WTC11 (cell line): ENCODE data around the gene GPR183.

ENCODE experiments used
- CREB1 ChIP-seq: sonication (generic); formaldehyde crosslinking; IDR thresholded peaks from 2 replicates; pipeline ENCODE4 v1.8.0; 2023; ENCODE audit warnings: mild to moderate bottlenecking, missing genetic modification reagents
- GABPB1 ChIP-seq: sonication (generic); formaldehyde crosslinking; IDR thresholded peaks from 2 replicates; pipeline ENCODE4 v1.8.1; 2023; ENCODE audit warnings: mild to moderate bottlenecking, missing genetic modification reagents
- MYBL2 ChIP-seq: sonication (generic); formaldehyde crosslinking; IDR thresholded peaks from 2 replicates; pipeline ENCODE4 v1.8.1; 2023; ENCODE audit warnings: mild to moderate bottlenecking, moderate library complexity, missing genetic modification reagents
- NR2C2 ChIP-seq: sonication (generic); formaldehyde crosslinking; IDR thresholded peaks from 2 replicates; pipeline ENCODE4 v1.8.0; 2022; ENCODE audit warnings: mild to moderate bottlenecking, missing genetic modification reagents
- OVOL2 ChIP-seq: fragments of 250-450 bp; sonication (Bioruptor Pico); IDR thresholded peaks from 2 replicates; pipeline ENCODE4 v1.9.0; 2021; ENCODE audit warnings: mild to moderate bottlenecking, borderline replicate concordance
- ZNF232 ChIP-seq: sonication (generic); formaldehyde crosslinking; IDR thresholded peaks from 2 replicates; pipeline ENCODE4 v1.8.0; 2022; ENCODE audit warnings: mild to moderate bottlenecking, missing genetic modification reagents
- ZNF263 ChIP-seq: sonication (generic); formaldehyde crosslinking; IDR thresholded peaks from 2 replicates; pipeline ENCODE4 v1.8.1; 2022; ENCODE audit warnings: low read depth, mild to moderate bottlenecking, moderate library complexity, missing genetic modification reagents
- ZNF671 ChIP-seq: fragments of 250-450 bp; sonication (Bioruptor Pico); IDR thresholded peaks from 2 replicates; pipeline ENCODE4 v1.8.0; 2021; ENCODE audit warnings: mild to moderate bottlenecking
- TF ChIP-seq, protein P1 (sequence below): sonication (generic); formaldehyde crosslinking; conservative IDR thresholded peaks from 2 replicates; pipeline ENCODE4 v1.8.1; 2023; ENCODE audit warnings: mild to moderate bottlenecking, low read depth, missing genetic modification reagents, moderate library complexity
- TF ChIP-seq, protein P2 (sequence below): fragments of 200-600 bp; IDR thresholded peaks from 2 replicates; pipeline ENCODE4 v1.8.0; 2022; ENCODE audit warnings: antibody characterized with exemption
- TF ChIP-seq, protein P3 (sequence below): sonication (generic); formaldehyde crosslinking; IDR thresholded peaks from 2 replicates; pipeline ENCODE4 v1.8.1; 2022; ENCODE audit warnings: low read depth, mild to moderate bottlenecking, moderate library complexity, missing genetic modification reagents, borderline replicate concordance
- TF ChIP-seq, protein P4 (sequence below): sonication (generic); formaldehyde crosslinking; IDR thresholded peaks from 2 replicates; pipeline ENCODE4 v1.8.1; 2022; ENCODE audit warnings: low read depth, missing genetic modification reagents, borderline replicate concordance
- TF ChIP-seq, protein P5 (sequence below): sonication (generic); formaldehyde crosslinking; IDR thresholded peaks from 2 replicates; pipeline ENCODE4 v1.8.0; 2023; ENCODE audit warnings: mild to moderate bottlenecking, missing genetic modification reagents
- TF ChIP-seq, protein P6 (sequence below): sonication (generic); formaldehyde crosslinking; IDR thresholded peaks from 2 replicates; pipeline ENCODE4 v1.8.1; 2023; ENCODE audit warnings: mild to moderate bottlenecking, missing genetic modification reagents, borderline replicate concordance

DNA sequence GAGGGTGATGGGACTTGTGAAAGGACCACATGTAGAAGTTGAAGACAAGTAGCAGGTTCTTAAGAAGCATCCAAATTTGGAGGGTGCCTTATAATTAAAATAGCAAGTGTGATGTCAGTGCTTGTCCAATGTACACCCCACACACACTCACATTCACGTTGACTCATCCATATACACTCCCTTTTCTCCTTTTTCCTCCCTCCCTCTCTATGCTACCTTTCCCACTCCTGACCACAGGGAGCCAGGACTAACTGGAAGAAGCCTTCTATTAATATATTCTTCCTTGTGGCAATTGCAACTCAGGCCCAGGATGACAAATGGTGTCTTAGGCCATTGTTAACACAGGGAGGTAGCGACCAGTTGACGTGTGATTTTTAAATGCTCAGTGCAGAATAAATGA, 16.3 kb upstream of the GPR183 start:
- TF ChIP-seq MYBL2 (CRISPR knock-in tag) (no peak), ZNF263 (CRISPR knock-in tag) (no peak), ZNF232 (no peak), NR2C2 (CRISPR knock-in tag) (no peak), OVOL2 (CRISPR knock-in tag) (no peak), GABPB1 (no peak), CREB1 (CRISPR knock-in tag) (no peak), ZNF671 (CRISPR knock-in tag) (no peak)
- TF ChIP-seq, protein P1, sequence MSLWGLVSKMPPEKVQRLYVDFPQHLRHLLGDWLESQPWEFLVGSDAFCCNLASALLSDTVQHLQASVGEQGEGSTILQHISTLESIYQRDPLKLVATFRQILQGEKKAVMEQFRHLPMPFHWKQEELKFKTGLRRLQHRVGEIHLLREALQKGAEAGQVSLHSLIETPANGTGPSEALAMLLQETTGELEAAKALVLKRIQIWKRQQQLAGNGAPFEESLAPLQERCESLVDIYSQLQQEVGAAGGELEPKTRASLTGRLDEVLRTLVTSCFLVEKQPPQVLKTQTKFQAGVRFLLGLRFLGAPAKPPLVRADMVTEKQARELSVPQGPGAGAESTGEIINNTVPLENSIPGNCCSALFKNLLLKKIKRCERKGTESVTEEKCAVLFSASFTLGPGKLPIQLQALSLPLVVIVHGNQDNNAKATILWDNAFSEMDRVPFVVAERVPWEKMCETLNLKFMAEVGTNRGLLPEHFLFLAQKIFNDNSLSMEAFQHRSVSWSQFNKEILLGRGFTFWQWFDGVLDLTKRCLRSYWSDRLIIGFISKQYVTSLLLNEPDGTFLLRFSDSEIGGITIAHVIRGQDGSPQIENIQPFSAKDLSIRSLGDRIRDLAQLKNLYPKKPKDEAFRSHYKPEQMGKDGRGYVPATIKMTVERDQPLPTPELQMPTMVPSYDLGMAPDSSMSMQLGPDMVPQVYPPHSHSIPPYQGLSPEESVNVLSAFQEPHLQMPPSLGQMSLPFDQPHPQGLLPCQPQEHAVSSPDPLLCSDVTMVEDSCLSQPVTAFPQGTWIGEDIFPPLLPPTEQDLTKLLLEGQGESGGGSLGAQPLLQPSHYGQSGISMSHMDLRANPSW (CRISPR knock-in tag): no peak
- TF ChIP-seq, protein P2, sequence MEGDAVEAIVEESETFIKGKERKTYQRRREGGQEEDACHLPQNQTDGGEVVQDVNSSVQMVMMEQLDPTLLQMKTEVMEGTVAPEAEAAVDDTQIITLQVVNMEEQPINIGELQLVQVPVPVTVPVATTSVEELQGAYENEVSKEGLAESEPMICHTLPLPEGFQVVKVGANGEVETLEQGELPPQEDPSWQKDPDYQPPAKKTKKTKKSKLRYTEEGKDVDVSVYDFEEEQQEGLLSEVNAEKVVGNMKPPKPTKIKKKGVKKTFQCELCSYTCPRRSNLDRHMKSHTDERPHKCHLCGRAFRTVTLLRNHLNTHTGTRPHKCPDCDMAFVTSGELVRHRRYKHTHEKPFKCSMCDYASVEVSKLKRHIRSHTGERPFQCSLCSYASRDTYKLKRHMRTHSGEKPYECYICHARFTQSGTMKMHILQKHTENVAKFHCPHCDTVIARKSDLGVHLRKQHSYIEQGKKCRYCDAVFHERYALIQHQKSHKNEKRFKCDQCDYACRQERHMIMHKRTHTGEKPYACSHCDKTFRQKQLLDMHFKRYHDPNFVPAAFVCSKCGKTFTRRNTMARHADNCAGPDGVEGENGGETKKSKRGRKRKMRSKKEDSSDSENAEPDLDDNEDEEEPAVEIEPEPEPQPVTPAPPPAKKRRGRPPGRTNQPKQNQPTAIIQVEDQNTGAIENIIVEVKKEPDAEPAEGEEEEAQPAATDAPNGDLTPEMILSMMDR: no peak
- TF ChIP-seq, protein P3, sequence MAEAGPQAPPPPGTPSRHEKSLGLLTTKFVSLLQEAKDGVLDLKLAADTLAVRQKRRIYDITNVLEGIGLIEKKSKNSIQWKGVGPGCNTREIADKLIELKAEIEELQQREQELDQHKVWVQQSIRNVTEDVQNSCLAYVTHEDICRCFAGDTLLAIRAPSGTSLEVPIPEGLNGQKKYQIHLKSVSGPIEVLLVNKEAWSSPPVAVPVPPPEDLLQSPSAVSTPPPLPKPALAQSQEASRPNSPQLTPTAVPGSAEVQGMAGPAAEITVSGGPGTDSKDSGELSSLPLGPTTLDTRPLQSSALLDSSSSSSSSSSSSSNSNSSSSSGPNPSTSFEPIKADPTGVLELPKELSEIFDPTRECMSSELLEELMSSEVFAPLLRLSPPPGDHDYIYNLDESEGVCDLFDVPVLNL: no peak
- TF ChIP-seq, protein P4, sequence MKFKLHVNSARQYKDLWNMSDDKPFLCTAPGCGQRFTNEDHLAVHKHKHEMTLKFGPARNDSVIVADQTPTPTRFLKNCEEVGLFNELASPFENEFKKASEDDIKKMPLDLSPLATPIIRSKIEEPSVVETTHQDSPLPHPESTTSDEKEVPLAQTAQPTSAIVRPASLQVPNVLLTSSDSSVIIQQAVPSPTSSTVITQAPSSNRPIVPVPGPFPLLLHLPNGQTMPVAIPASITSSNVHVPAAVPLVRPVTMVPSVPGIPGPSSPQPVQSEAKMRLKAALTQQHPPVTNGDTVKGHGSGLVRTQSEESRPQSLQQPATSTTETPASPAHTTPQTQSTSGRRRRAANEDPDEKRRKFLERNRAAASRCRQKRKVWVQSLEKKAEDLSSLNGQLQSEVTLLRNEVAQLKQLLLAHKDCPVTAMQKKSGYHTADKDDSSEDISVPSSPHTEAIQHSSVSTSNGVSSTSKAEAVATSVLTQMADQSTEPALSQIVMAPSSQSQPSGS (CRISPR knock-in tag): no peak
- TF ChIP-seq, protein P5, sequence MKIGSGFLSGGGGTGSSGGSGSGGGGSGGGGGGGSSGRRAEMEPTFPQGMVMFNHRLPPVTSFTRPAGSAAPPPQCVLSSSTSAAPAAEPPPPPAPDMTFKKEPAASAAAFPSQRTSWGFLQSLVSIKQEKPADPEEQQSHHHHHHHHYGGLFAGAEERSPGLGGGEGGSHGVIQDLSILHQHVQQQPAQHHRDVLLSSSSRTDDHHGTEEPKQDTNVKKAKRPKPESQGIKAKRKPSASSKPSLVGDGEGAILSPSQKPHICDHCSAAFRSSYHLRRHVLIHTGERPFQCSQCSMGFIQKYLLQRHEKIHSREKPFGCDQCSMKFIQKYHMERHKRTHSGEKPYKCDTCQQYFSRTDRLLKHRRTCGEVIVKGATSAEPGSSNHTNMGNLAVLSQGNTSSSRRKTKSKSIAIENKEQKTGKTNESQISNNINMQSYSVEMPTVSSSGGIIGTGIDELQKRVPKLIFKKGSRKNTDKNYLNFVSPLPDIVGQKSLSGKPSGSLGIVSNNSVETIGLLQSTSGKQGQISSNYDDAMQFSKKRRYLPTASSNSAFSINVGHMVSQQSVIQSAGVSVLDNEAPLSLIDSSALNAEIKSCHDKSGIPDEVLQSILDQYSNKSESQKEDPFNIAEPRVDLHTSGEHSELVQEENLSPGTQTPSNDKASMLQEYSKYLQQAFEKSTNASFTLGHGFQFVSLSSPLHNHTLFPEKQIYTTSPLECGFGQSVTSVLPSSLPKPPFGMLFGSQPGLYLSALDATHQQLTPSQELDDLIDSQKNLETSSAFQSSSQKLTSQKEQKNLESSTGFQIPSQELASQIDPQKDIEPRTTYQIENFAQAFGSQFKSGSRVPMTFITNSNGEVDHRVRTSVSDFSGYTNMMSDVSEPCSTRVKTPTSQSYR (CRISPR knock-in tag): no peak
- TF ChIP-seq, protein P6, sequence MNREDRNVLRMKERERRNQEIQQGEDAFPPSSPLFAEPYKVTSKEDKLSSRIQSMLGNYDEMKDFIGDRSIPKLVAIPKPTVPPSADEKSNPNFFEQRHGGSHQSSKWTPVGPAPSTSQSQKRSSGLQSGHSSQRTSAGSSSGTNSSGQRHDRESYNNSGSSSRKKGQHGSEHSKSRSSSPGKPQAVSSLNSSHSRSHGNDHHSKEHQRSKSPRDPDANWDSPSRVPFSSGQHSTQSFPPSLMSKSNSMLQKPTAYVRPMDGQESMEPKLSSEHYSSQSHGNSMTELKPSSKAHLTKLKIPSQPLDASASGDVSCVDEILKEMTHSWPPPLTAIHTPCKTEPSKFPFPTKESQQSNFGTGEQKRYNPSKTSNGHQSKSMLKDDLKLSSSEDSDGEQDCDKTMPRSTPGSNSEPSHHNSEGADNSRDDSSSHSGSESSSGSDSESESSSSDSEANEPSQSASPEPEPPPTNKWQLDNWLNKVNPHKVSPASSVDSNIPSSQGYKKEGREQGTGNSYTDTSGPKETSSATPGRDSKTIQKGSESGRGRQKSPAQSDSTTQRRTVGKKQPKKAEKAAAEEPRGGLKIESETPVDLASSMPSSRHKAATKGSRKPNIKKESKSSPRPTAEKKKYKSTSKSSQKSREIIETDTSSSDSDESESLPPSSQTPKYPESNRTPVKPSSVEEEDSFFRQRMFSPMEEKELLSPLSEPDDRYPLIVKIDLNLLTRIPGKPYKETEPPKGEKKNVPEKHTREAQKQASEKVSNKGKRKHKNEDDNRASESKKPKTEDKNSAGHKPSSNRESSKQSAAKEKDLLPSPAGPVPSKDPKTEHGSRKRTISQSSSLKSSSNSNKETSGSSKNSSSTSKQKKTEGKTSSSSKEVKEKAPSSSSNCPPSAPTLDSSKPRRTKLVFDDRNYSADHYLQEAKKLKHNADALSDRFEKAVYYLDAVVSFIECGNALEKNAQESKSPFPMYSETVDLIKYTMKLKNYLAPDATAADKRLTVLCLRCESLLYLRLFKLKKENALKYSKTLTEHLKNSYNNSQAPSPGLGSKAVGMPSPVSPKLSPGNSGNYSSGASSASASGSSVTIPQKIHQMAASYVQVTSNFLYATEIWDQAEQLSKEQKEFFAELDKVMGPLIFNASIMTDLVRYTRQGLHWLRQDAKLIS (CRISPR knock-in tag): no peak
